ENCODE results near the gene ABRACL. TPM values are rescaled to one million over a fixed set of nuclear protein-coding genes. Genes with fewer than 3 reads are reported as not detected.

ABRACL gene, protein sequence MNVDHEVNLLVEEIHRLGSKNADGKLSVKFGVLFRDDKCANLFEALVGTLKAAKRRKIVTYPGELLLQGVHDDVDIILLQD
- total RNA-seq, result 27.9 and 36.8 TPM in 2 replicates

DNA sequence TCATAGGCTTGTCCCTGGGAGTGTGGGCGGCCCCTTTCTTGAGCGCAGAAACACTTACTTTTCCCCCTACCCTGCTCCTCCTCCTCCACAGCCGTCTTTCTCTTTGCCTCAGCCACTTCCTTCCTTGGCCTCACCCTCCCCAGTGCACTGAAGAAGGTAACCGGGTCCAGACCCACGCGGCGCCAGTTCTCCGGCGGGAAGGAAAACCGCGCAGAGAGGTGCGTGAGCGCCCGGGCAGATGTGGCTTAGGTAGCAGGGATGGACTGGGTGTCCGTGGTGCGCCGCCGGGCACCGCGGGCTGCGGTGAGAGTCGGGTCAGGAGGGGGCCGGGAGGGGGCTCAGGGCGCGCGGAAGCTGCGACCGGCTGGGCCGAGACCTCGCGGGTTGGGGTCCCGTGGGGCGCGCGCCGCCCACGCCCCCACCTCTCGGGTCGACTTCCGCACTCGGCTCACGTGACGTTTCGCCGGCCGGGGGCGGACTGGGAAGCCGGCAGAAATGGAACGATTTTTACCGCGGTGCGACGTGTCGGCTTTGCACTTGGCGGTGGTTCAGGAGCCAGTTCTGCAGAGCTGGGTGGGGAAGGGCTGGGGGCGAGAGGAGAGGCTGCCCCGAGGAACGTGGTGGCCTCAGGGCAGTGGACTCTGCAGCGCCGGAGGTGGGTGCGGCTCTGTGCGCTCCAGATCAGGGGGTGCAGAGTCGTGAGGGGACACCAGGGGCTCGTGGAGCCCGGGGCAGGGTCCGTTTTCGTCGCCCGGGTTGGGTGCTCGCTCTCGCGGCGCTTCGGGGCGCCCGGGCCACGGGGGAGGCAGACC, at the start of gene ABRACL:
TSS of gene ABRACL (plus strand) at position 88 of the 812 bp plus-strand sequence. CDS start 5,416 bp downstream, outside the sequence.

DNA sequence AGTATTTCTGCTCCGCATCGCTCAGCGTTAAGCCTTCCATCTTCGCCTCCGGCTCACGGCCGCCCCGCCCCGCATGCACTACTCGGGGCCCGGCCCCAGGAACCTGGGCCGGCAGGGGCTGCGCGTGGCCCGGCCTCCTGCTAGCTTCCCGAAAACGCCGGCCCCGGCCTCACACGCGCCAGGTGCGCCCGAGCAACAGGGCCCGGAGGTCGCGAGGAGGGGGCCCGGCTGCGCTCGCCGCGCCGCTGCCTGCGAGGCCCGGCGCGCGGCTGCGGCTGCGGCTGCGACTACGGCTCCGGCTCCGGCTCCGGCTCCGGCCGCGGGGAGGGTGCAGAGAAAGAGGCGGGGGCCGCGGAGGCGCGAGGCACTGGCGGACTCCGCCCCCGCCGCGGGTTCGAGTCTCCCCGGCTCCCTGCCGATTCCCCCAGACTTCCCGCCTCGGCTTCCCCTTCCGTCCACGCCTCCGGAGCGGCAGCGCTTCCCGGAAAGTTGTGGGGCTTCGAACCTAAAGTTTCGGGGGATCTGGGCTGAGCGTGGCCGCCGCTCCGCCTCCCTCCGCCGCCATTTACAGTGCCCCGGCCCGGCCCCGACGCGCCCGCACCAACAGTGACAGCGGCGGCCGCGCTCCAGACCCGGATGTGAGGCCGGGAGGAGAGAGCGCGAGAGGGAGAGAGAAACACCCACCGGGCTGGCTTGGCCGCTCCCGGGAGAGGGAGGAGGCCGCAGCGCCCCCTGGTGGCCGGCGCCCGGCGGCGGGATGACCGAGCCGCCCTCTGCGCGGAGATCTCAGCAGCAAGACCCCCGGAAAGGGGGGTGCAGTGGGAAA, 40.7 kb upstream of the ABRACL start, which contains the start of gene REPS1:
TSS of gene REPS1 (minus strand) at position 611 of the 826 bp plus-strand sequence. CDS start at position 40, 571 bp downstream.

Other genes with a start within 250 kb of the ABRACL start
- gene ECT2L, start 232.7 kb upstream of the ABRACL start, total RNA-seq, result under 0.01 TPM in 1 of 2 replicates, not detected in the other
- 19.5 and 20.6 TPM in 2 replicates for gene REPS1, start 40.5 kb upstream of the ABRACL start, total RNA-seq
- 10.0 and 12.4 TPM in 2 replicates for gene HECA, start 106.3 kb downstream of the ABRACL start, total RNA-seq